HG03565 (cell line): ENCODE measurements around the gene XPO6.

Experiments used
- ATAC-seq: cut with Tn5 transposase; IDR thresholded peaks from one replicate; pipeline ENCODE4 v1.9.1; 2021; ENCODE audit warnings: mild to moderate bottlenecking, moderate library complexity; ENCODE audit not compliant: unreplicated experiment

The XPO6 gene

DNA sequence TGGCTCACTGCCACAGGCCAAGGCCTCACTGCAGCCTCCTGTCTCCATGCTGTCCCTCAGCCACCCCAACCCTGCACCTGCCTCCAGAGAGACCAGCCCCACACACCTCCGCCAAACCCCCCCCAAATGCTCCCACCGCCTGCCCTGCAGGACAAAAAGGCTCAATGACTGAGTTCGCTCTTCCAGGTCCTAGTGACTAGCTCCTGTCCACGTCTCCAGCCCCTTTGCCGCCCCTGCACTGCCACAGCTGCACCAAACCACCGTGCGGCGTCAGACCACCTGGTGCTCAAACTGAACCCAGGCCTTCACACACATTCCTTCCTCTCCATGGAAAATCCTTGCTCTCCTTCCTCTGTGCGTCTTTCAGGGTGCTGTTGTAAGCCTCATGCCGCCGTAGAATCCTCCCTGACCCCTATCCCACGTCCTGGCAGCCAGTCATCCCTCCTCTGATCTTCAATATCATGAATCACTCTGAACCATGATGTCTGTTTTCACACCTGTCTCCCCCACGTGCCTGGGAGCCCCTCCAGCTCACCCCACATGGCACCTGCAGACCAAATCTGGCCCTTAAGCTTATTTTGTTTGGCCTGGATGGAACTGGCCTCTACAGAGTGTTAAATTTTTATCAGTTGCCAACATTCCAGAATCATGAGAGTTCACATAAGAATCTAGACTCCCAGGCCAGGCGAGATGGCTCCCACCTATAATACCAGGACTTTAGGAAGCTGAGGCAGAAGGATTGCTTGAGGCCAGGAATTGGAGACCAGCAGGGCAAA, 144.0 kb downstream of the XPO6 start:
- ATAC-seq = no peak

DNA sequence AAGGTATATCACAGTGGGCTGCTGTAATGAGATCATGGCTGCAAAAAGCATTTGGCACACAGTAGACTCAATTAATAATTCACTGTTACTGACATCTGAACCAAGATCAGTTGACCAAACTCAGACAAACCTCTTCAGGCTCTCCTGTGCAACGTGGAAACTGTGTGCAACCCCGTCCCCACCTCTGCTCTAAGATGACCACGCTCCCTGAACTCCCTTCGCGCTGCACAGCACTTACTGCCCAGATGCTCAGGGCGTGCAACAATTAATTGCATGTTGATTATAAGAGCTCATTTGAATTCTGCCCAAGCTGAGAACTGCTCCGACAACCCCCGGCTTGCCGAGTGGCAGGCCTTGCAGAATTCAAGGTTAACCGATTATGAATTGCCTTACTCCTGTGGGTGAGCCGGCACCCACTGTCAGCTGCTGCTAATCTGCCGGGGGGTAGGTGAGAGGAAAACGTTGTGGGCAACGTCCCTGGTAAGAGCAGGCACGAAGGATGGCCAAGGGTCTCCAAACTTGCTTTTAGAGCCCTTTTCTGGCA, 147.0 kb downstream of the XPO6 start:
- no peak for ATAC-seq

DNA sequence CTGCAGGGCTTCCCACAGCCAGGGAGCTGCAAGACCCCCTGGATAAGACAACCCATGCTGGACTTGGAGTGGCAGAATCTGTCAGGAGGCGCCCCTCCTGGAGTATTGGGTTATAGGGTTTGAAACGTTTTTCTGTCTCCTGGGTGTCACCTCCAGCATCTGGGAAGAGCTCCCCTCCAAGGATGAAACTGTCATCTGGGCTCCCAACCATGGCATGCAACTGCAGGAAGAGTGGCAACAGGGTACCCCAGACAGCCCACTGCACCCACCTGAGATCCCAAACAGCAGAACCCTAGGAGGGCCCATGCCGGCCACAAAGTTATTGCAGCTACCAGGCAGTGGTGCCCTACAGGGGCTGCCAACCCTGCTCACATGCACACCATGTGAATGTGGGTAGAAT, 147.6 kb downstream of the XPO6 start:
- ATAC-seq = no peak

DNA sequence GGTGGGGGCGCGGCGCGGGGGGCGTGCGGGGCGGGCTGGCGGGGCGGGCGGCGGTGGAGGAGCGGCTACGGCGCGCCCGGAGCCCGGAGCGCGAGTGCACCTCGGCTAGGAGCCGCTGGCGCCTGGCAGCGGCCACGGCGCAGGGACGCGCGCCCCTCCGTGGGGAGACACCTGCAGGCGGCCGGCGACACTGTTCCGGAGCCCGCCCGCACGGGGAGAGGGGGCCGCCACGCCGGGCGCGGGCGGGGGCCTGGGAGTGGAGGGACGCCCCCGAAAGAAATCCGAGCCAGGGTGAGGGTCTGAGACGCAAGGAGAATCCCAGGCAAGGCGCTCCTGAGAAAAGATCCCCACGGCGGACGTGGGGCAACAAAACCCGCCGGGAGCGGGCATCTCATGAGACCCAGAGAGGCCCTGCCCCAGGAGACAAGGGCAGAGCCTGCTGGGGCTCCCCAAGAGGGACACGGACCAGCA, 148.1 kb downstream of the XPO6 start, which contains the start of gene GSG1L:
TSS of gene GSG1L (minus strand) at position 124 of the 471 bp plus-strand sequence. CDS start 290 bp downstream, outside the sequence.
- ATAC-seq = no peak

DNA sequence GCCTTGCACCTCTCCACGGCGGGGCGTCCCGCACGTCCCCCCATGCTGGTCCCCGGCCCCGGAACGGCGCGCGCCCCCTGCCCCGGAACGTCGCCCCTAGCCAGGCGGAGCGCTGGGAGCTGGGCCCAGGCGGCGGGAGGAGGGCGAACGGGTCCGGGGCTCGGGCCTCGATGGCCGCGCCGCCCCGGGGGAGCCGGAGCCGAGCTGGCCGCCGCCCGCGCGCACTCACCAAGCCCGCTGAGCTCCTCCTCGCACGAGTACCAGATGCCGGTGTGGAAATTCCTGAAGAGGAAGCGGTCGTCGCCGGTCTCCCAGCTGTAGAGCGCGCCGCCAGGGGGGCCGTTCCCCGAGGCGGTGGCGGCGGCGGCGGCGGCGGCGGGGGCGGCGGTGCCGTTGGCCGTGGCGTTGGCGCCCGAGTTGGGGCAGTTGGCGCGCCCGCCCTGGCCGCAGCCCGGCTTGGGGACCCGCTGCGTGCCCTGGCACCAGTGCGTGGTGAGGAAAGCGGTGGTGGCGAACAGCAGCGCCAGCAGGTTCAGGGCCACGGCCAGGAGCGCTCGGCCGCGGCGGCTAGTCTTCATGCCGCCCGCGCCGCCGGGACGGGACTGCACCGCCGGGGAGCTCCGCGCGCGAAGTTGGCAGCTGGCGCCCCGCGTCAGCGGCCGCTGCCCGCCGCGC, 148.8 kb downstream of the XPO6 start:
- ATAC-seq = no peak

DNA sequence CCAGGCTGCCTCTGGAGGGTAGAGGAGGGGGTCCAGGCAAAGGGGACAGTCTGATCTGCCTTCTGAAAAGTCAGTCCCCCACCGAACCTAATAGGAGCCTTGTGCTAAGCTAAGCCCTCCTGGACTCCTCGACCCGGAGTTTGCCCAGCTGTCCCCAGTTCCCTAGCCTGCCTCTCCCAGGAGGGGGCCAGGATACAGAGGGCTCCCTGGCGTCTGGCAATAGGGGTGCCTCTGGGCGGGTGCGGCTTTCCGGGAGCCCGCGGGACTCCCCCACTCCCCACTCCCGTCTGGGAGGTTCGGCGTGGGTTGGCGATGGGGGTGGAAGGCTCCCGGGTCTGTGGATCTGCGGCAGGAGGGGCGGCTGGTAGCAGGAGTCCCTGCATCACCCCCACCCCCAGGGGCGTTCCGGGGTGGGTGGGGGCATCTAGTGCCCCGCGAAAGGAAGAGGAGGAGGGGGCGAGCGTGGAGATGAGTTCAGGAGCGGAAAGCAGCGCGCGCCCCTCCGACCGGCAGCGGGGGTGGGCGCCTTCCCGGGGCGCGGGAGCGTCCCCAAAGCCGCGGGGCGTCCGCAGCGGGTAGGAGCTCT, 149.4 kb downstream of the XPO6 start:
- no peak for ATAC-seq

DNA sequence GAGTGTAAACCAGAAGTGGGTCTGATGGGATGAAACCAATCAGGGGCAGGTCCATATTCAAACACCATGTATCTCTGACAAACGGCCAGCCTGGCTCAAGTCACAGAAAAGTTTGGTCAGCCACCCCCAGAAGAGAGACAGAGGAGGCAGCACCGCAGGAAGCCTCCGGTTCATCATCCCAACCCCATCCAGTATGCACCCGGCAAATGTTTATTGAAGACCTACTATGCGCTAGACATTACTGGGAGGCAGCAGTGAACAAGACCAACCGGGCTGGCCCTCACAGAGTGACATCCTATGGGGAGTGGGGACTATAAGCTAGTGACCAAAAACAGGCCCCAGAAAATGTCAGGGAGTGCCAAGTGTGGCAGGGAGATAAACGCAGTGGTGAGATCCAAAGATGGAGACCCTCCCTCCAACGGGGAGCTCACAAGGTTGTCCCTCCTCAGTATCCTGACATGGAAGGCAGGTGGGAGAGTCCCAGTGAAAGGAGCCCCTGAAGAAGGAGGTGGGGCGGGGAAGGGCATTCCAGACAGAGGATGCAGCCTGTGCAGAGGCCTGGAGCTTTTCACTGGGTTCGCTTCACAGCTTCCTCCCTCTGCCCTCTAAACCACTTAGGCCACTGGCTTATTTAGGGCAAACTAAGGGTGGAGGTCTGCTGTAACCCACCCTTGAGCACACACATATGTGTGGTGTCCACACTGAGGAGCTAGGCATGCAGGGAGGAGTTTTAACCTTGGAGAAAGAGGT, 150.2 kb downstream of the XPO6 start:
- ATAC-seq = no peak

DNA sequence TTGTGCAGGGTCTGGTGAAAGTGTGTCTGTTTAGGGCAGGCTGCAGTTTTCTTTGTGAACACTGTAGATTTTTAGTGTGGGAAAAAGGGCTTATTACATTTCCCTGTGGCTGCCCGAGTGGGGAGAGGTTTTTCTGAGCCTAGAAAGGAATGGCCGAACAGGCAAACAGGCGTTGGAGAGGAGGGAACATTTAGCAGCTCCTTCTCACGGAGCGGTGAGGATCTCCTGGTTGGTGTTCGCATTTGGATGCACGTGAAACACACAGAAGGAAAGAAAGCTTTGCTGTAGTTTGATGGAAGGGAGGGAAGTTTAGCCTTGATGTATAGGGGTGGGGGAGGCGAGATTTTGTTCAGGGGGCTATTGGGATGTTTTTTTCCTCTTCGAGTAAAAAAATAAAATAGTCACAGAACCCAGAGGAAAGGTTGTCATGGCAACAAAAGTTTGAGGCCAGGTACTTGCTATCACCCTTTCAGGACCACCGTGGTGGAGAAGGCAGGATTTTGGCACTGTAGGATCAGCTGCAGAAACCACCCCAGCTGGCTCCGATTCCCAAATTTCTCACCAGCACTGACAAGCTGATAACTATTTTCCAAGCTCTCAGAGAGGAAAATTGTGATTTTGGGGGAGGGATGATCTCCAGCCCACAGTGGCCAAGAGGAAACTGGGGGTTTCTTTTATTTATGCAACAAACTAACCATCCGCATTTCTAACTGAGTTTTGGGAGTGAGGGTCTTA, 151.8 kb downstream of the XPO6 start:
- no peak for ATAC-seq

DNA sequence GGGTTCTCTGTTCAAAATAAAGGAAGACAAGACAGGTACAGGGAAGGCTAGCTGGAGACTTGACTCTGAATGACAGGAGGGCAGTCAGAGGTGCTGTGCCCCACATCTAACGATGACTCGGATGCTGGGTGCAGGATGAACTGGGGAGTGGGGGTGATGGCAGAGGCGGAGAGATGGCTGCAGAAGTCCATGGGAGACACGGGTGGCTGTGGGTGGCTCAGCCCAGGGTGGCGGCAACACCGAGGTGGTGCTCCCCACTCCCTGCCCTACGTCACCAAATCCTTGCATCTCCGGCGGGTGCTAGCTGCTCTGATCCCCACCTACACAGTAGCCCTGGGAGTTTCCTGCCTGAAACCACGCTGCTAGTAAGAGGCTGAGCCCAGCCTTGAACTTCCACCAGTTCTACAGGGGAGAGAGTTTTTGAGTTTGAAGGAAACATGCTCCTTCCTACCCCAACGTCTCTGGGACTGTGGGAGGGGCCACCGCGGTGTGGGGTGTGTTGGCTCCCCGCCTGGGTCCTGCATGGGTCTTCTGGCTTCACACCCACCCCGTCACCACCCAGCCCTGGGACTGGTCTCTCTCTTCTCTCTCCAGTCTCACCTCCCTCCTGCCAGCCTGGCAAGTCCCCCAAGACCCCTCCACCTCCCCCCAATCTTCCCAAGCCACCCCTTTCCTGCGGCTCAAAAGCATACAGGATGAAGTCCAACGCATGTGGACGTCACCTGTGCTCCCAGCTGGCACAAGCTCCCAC, 152.8 kb downstream of the XPO6 start:
- ATAC-seq = no peak

DNA sequence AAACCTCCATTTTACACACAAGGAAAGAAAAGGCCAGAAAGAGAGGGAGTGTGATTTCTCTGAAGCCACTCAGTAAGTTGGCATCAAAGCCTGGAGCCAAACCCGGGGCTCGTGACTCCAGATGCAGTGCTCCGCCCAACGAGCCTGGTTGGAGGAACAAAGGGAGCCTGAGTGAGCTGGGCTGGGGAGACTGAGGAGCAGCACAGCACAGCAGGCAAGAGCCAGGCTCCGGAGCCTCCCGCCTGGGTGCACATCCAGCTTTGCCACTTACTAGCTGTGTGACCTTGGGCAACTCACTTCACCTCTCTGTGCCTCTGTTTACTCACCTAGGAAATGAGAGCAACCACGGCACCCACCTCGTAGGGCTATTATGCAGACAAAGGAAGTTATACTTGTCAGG, 153.8 kb downstream of the XPO6 start:
- ATAC-seq = no peak

DNA sequence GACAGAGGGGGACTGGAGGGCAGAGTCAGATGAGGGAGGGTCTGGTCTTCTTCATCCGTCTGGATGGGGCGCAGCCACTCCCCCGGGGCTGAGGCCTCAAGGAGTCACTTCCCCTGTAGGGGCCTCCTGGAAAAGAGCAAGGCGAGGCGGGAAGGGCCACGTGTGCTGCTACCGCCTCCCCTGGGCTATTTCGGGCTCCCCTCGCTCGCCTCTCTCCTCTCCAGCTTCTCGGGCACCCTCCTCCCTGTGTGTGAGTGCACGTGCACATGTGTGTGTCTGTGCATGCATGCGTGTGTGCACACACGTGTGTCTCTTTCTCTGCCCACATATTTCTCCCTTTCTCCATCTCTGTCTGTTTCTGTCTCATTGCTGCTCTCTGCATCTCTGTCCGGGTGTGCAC, 158.3 kb downstream of the XPO6 start:
- no peak for ATAC-seq

DNA sequence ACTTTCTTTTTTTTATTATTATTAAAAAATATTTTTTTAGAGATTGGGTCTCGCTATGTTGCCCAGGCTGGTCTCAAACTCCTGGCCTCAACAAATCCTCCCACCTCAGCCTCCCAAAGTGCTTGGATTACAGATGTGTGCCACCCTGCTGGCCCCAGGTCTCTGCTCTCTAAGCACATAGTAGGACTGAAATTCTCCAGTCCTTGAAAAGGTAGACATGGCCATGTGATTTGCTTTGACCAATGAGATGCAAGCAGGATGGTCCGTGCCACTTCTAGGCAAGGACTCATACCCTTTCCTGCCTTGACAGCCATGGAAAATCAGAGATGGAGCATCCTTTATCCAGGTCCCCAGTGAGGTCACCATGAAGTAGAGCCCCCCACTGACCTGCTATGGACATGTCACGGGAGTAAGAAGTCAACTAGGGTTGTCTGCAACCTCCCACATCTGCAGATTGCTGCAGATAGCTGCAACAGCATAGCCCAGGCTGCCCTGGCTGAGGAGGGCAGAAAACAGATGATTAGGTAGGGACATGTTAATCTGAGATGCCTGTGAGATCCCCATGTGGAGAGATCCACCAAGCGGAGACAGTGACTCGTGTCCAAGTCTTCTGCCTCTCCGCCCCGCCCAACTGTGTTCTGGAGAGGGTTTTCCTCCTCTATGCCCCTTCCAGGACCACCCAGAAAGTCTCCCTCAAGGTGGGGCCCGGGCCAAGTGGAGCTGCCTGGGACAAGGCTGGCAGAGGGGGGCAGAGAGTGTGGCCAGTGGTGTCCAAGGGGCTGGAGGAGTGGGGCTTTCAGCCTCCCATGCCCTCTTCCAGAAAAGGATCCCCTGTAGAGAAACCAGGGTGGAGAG, 159.3 kb downstream of the XPO6 start:
- no peak for ATAC-seq

DNA sequence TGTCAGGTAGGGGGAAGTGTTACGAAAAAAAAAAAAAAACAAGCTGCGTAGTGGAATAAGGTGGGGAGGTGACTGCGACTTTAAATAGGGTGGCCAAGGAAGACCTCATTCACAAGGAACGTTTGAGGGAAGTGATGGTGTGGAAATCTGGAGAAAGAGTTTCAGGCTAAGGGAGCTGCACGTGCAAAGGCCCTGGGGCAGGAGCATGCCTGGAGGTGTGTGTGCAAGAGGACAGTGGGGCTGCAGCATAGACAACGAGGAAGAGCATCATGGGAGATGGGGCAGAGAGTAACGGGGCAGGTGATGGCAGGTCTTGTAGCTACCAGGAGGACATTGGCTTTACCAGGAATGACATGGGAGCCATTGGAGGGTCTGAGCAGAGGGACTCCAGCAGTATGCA, 160.3 kb downstream of the XPO6 start:
- ATAC-seq = no peak
